Measurements from ENCODE around the gene NOP14.

- TF ChIP-seq CTCF (IDR thresholded peaks at IDR 0.05), result no peak
- TF ChIP-seq POLR2A (IDR thresholded peaks at IDR 0.05), result no peak
Observed at GRCh38 chr4:2942037-2942531, 21.1 kb downstream of the NOP14 start.

All from breast epithelium (tissue), 3 donors.